Testis (tissue), 2 donors: ENCODE data around the gene CNTRL.

Experiments
- CTCF ChIP-seq, 3 experiments: fragments of 450-650 bp in 2 of 3; fragments of 200-600 bp in 1 of 3; sonication (generic) in 1 of 3; IDR thresholded peaks; one replicate each; pipeline ENCODE4 v1.5.1; 2016 to 2019; ENCODE audit warnings: antibody characterized with exemption in 3 of 3, mild to moderate bottlenecking in 2 of 3, moderate library complexity in 1 of 3
- POLR2A ChIP-seq: fragments of 450-650 bp; IDR thresholded peaks from one replicate; pipeline ENCODE4 v1.6.1; 2017; ENCODE audit warnings: antibody characterized with exemption, mild to moderate bottlenecking, moderate library complexity

- TF ChIP-seq CTCF (IDR thresholded peaks at IDR 0.05): peak; percentile 34 to 64 (median 59)
- TF ChIP-seq POLR2A: peak; percentile 29
Measured at GRCh38 chr9:121201738-121202533, 127.2 kb downstream of the CNTRL start, which contains the start of gene RAB14.
